A549 (cell line): Measurements from ENCODE around the gene MGMT. TPM values are rescaled to one million over a fixed set of nuclear protein-coding genes. Genes with fewer than 3 reads are reported as not detected.

ENCODE experiments used
- ATAC-seq, 2 experiments: fragments of 200-7000 bp in 1 of 2; fragments of >200 bp in 1 of 2; cut with Nextera tagmentation in 1 of 2; cut with Tn5 transposase in 1 of 2; 3 replicates each; pipeline versions ENCODE4 v1.8.0 to v1.9.1; 2018 to 2020; ENCODE audit warnings: mild to moderate bottlenecking in 1 of 2, moderate library complexity in 1 of 2
- CTCF ChIA-PET: fragments of 300-600 bp; sonication (Branson Sonifier 250); formaldehyde crosslinking; extraction: SDS; loops from one replicate; lab custom pipeline; 2021; ENCODE audit warnings: antibody characterized with exemption, inconsistent platforms; lab: Yijun Ruan, JAX
- POLR2A ChIA-PET: fragments of 350-600 bp; formaldehyde crosslinking; extraction: SDS; loops from one replicate; lab custom pipeline; 2021; ENCODE audit warnings: antibody characterized with exemption, inconsistent platforms; lab: Yijun Ruan, JAX
- DNase-seq, 2 experiments: peaks; one replicate each; pipeline versions ENCODE4 v3.0.0 to v3.0.0-alpha.2; 2011 to 2016; ENCODE audit warnings: low read depth in 1 of 2, low spot score in 1 of 2
- FAIRE-seq: peaks from 2 replicates; lab custom pipeline; 2011; peaks lifted over from hg19 to GRCh38; lab: Jason Lieb, UNC
- H3K27ac ChIP-seq, 2 experiments: fragments of >200 bp; sonication (Bioruptor Twin); formaldehyde crosslinking; 3 replicates each; pipeline ENCODE4 v1.5.1; 2016 to 2017
- H3K4me1 ChIP-seq: fragments of >200 bp; sonication (Bioruptor Twin); formaldehyde crosslinking; 3 replicates; pipeline ENCODE4 v1.6.1; 2016
- H3K4me2 ChIP-seq: fragments of >200 bp; sonication (Bioruptor Twin); formaldehyde crosslinking; 3 replicates; pipeline ENCODE4 v1.6.1; 2016
- H3K4me3 ChIP-seq: fragments of >200 bp; sonication (Bioruptor Twin); formaldehyde crosslinking; 3 replicates; pipeline ENCODE4 v1.5.1; 2016
- H3K9me3 ChIP-seq: fragments of >200 bp; sonication (Bioruptor Twin); formaldehyde crosslinking; 3 replicates; pipeline ENCODE4 v1.6.1; 2016
- BHLHE40 ChIP-seq: IDR thresholded peaks from 2 replicates; pipeline ENCODE4 v1.6.1; 2012; ENCODE audit warnings: low read depth, low read length, inconsistent platforms
- CBX2 ChIP-seq: fragments of 200-600 bp; sonication (generic); IDR thresholded peaks from 2 replicates; pipeline ENCODE4 v1.6.1; 2016; ENCODE audit warnings: low read depth, mild to moderate bottlenecking, borderline replicate concordance
- CBX8 ChIP-seq: fragments of 200-600 bp; sonication (generic); IDR thresholded peaks from 2 replicates; pipeline ENCODE4 v1.6.1; 2016
- CEBPB ChIP-seq, 2 experiments: fragments of >200 bp in 1 of 2; sonication (Bioruptor Twin) in 1 of 2; formaldehyde crosslinking in 1 of 2; IDR thresholded peaks; 2 replicates each; pipeline ENCODE4 v1.6.1; 2012 to 2016
- CHD2 ChIP-seq: fragments of 150-350 bp; IDR thresholded peaks from 2 replicates; pipeline ENCODE4 v1.6.1; 2014; ENCODE audit warnings: low read length; ENCODE audit not compliant: partially characterized antibody
- FOXS1 ChIP-seq: fragments of 250-450 bp; sonication (Bioruptor Pico); IDR thresholded peaks from 2 replicates; pipeline ENCODE4 v1.5.0; 2020; ENCODE audit warnings: mild to moderate bottlenecking, moderate library complexity
- GATA3 ChIP-seq: IDR thresholded peaks from 2 replicates; pipeline ENCODE4 v1.6.1; 2012; ENCODE audit warnings: borderline replicate concordance
- HDAC2 ChIP-seq: fragments of 200-600 bp; sonication (generic); IDR thresholded peaks from 2 replicates; pipeline ENCODE4 v1.6.1; 2016
- HEYL ChIP-seq: fragments of 250-450 bp; sonication (Bioruptor Pico); IDR thresholded peaks from 2 replicates; pipeline ENCODE4 v1.8.0; 2021; ENCODE audit warnings: mild to moderate bottlenecking, moderate library complexity
- HOXA7 ChIP-seq: fragments of 250-450 bp; sonication (Bioruptor Pico); IDR thresholded peaks from 2 replicates; pipeline ENCODE4 v1.5.0; 2020; ENCODE audit warnings: mild to moderate bottlenecking, moderate library complexity
- JUNB ChIP-seq: fragments of >200 bp; sonication (Bioruptor Twin); formaldehyde crosslinking; IDR thresholded peaks from 2 replicates; pipeline ENCODE4 v1.6.1; 2016
- MAFK ChIP-seq: fragments of 450-650 bp; IDR thresholded peaks from 2 replicates; pipeline ENCODE4 v1.6.1; 2014; ENCODE audit not compliant: partially characterized antibody
- MYC ChIP-seq: IDR thresholded peaks from 2 replicates; pipeline ENCODE4 v1.6.1; 2012; ENCODE audit warnings: mild to moderate bottlenecking, inconsistent platforms, low read length, improper control_type of control experiment, borderline replicate concordance
- NR3C1 ChIP-seq: fragments of >200 bp; sonication (Bioruptor Twin); formaldehyde crosslinking; IDR thresholded peaks from 3 replicates; pipeline ENCODE4 v1.6.1; 2017
- POLR2A ChIP-seq: IDR thresholded peaks from 2 replicates; pipeline ENCODE4 v1.6.1; 2012; ENCODE audit warnings: mild to moderate bottlenecking, low read length
- POLR2AphosphoS2 ChIP-seq: conservative IDR thresholded peaks from 2 replicates; pipeline ENCODE4 v1.6.1; 2012; ENCODE audit warnings: low read length, improper control_type of control experiment, inconsistent platforms
- RARB ChIP-seq: fragments of 250-450 bp; sonication (Bioruptor Pico); IDR thresholded peaks from 2 replicates; pipeline ENCODE4 v1.8.0; 2021; ENCODE audit warnings: mild to moderate bottlenecking, moderate library complexity
- SREBF2 ChIP-seq: fragments of 450-650 bp; IDR thresholded peaks from 2 replicates; pipeline ENCODE4 v1.6.1; 2014; ENCODE audit warnings: mild to moderate bottlenecking, moderate library complexity
- TFCP2L1 ChIP-seq: fragments of 250-450 bp; sonication (Bioruptor Pico); IDR thresholded peaks from 2 replicates; pipeline ENCODE4 v1.5.0; 2021; ENCODE audit warnings: mild to moderate bottlenecking
- TP53 ChIP-seq: fragments of 250-450 bp; sonication (Bioruptor Pico); IDR thresholded peaks from 2 replicates; pipeline ENCODE4 v1.5.0; 2021; ENCODE audit warnings: mild to moderate bottlenecking, moderate library complexity
- ZFP36 ChIP-seq: fragments of 450-650 bp; IDR thresholded peaks from 2 replicates; pipeline ENCODE4 v1.6.1; 2014; ENCODE audit warnings: borderline replicate concordance; ENCODE audit not compliant: partially characterized antibody
- WGBS: methylation state at CpG from one replicate; pipeline ENCODE4 v1.1.6; 2017; ENCODE audit errors: missing lambda C conversion rate; 5-methylcytosine and 5-hydroxymethylcytosine counted together
- polyA plus RNA-seq, 4 experiments: library from polyadenylated mRNA; depleted of rRNA in 3 of 4; stranded (reverse); fragments of >200 nt; fragmentation: RNase III in 1 of 4; extraction: RNeasy Plus Mini Kit Qiagen cat#74134 plus additional on column Dnase treatment in 1 of 4; gene quantifications; 2 replicates in 3 of 4; 3 replicates in 1 of 4; pipeline ENCODE4 v1.2.3, GENCODE V29; 2011 to 2017
- TF ChIP-seq, protein P1 (sequence below): IDR thresholded peaks from 2 replicates; pipeline ENCODE4 v1.6.1; 2012
- TF ChIP-seq, protein P2 (sequence below): fragments of >200 bp; sonication (Bioruptor Twin); formaldehyde crosslinking; IDR thresholded peaks from 3 replicates; pipeline ENCODE4 v1.5.1; 2016
- TF ChIP-seq, protein P3 (sequence below): fragments of 150-350 bp; IDR thresholded peaks from 2 replicates; pipeline ENCODE4 v1.6.1; 2014; ENCODE audit warnings: low read depth, mild to moderate bottlenecking, low read length

MGMT gene
- polyA plus RNA-seq, 2 of the 4 experiments (the other 2 are of a cell fraction), result 4.9 to 5.2 TPM

DNA sequence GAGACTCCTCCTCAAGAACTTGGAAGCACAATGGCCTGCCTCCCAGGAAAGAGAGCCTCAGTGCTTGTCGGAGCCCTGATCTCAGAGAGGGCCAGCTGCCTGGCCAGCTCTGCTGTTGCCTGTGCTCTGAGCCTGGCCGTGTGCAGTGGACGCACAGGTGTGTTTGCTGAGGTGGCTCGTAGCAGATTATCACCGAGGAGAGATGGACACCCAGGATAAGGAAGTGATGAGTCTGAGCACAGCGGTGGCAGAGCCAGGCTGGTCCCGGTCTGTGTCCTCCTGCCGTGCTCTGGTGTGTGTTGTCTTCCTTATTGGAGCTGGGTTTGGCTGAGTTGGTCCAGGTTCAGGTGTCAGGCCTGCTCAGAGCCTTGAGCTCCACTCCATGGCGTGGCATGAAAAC is 288.6 kb downstream of the MGMT start (continued):
- TF ChIP-seq, protein P1, sequence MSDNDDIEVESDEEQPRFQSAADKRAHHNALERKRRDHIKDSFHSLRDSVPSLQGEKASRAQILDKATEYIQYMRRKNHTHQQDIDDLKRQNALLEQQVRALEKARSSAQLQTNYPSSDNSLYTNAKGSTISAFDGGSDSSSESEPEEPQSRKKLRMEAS, result no peak
- TF ChIP-seq RARB (no peak), HOXA7 (CRISPR knock-in tag) (no peak), POLR2AphosphoS2 (no peak), TFCP2L1 (CRISPR knock-in tag) (no peak), CBX2 (no peak)

DNA sequence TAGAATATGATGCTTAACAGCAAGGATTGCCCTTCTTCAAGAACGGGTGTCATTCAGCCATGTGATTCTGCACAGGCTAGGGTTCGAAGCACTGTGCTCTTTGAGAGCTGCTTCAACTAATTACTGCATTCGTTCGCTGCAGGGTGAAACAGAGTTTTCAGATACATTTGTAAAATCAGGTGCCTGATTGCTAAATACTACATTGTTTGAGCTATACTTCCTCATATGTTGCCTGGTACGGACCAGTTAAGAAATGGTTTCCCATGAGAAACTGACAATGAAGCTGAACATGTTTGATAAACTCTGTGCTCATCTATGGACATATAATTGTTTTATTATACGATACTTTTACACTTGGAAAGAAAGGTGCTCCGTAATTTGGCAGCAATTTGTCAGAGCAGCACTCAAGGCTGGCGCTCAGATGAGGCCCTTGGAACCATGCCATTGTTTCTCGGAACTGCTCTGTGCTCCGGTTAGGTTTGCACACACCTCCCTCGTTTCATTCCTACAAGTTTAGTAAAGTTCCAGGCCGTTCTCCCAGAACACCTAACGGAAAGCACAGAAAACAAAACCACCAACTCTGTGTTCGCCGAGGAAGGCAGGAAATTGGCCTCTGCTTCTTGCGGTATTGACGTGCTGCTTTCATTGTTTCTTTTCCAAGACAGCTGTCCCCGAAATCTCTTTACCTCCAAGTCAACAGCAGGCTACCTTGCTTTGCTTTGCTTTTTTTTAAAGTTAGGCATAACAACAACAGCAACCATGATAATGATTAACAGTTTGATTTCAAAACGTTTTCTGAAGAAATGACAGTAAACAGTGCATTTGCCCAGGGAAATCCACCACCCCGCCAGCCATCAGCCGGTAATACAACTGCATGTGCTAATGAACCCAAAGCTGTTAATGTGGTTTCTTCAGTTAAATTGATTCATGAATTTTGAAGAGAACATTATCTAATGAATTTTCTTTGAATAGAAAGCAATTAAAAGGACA is 290.2 kb downstream of the MGMT start:
- no peak for DNase-seq
- no peak for FAIRE-seq
- no peak overlapping the region for H3K4me2 ChIP-seq
- H3K9me3 ChIP-seq, result peaks cover 11% of the 10 kb centered on the region; the same call in 2 of the 3 replicates
- ChIA-PET CTCF (interaction anchor here (0.8 kb wide), 1 partner anchor 12 kb away, joined by 3 read pairs; no protein-coding TSS in a partner anchor), POLR2A (no interaction called here)
- no peaks in the 10 kb centered on the region for H3K4me1 ChIP-seq
- no peak overlapping the region for H3K27ac ChIP-seq
- ATAC-seq, result no peak
- TF ChIP-seq BHLHE40 (no peak), MYC (no peak), SREBF2 (no peak), FOXS1 (CRISPR knock-in tag) (no peak), POLR2A (no peak), CBX2 (no peak), GATA3 (no peak), ZFP36 (no peak), HEYL (CRISPR knock-in tag) (no peak), CHD2 (no peak), CEBPB (IDR thresholded peaks at IDR 0.05) (no peak), NR3C1 (no peak), JUNB (no peak), CBX8 (no peak), TP53 (CRISPR knock-in tag) (no peak), HDAC2 (no peak), HOXA7 (CRISPR knock-in tag) (no peak), MAFK (no peak)
- TF ChIP-seq, protein P2, sequence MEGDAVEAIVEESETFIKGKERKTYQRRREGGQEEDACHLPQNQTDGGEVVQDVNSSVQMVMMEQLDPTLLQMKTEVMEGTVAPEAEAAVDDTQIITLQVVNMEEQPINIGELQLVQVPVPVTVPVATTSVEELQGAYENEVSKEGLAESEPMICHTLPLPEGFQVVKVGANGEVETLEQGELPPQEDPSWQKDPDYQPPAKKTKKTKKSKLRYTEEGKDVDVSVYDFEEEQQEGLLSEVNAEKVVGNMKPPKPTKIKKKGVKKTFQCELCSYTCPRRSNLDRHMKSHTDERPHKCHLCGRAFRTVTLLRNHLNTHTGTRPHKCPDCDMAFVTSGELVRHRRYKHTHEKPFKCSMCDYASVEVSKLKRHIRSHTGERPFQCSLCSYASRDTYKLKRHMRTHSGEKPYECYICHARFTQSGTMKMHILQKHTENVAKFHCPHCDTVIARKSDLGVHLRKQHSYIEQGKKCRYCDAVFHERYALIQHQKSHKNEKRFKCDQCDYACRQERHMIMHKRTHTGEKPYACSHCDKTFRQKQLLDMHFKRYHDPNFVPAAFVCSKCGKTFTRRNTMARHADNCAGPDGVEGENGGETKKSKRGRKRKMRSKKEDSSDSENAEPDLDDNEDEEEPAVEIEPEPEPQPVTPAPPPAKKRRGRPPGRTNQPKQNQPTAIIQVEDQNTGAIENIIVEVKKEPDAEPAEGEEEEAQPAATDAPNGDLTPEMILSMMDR, result no peak
- TF ChIP-seq, protein P3, sequence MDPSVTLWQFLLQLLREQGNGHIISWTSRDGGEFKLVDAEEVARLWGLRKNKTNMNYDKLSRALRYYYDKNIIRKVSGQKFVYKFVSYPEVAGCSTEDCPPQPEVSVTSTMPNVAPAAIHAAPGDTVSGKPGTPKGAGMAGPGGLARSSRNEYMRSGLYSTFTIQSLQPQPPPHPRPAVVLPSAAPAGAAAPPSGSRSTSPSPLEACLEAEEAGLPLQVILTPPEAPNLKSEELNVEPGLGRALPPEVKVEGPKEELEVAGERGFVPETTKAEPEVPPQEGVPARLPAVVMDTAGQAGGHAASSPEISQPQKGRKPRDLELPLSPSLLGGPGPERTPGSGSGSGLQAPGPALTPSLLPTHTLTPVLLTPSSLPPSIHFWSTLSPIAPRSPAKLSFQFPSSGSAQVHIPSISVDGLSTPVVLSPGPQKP, result no peak
- 41% methylated on average over 21 of the region's 21 CpGs for WGBS
- no peak overlapping the region for H3K4me3 ChIP-seq
